GM10248 (cell line): ENCODE measurements around the gene NEGR1.

Experiments used
- CTCF ChIA-PET: fragments of 300-600 bp; sonication (Branson Sonifier 250); formaldehyde crosslinking; extraction: SDS; loops from one replicate; lab custom pipeline; 2021; ENCODE audit warnings: antibody characterized with exemption; lab: Yijun Ruan, JAX
- POLR2A ChIA-PET: fragments of 350-650 bp; sonication (Branson Sonifier 250); formaldehyde crosslinking; extraction: SDS; loops from one replicate; lab custom pipeline; 2020; ENCODE audit warnings: antibody characterized with exemption; lab: Yijun Ruan, JAX
- DNase-seq: peaks from one replicate; pipeline ENCODE4 v3.0.0; 2012; ENCODE audit errors: extremely low spot score
- TF ChIP-seq, protein P1 (sequence below): IDR thresholded peaks from 2 replicates; pipeline ENCODE4 v1.5.1; 2012; ENCODE audit warnings: mild to moderate bottlenecking, low read depth; ENCODE audit errors: extremely low read depth, missing control alignments, control extremely low read depth

The NEGR1 gene

DNA sequence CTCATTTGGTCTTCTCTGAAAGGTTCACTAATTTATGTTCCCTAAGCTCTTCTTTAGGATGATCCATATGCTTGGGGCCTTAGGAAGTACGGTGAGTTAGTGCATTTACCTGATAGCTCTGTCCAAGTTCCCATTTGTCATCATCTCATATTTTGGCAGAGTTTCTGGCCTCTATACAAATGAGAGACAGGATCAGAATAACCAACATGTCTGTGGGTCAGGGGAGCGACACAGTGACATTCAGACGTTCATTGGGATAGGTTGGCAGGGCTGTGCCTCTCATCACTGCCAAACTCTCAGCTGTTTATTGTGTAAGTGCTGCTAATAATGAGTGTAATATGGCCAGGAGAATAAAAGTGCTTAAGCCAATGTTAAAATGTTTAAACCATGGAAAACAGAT lies 640.4 kb downstream of the NEGR1 start:
- TF ChIP-seq, protein P1, sequence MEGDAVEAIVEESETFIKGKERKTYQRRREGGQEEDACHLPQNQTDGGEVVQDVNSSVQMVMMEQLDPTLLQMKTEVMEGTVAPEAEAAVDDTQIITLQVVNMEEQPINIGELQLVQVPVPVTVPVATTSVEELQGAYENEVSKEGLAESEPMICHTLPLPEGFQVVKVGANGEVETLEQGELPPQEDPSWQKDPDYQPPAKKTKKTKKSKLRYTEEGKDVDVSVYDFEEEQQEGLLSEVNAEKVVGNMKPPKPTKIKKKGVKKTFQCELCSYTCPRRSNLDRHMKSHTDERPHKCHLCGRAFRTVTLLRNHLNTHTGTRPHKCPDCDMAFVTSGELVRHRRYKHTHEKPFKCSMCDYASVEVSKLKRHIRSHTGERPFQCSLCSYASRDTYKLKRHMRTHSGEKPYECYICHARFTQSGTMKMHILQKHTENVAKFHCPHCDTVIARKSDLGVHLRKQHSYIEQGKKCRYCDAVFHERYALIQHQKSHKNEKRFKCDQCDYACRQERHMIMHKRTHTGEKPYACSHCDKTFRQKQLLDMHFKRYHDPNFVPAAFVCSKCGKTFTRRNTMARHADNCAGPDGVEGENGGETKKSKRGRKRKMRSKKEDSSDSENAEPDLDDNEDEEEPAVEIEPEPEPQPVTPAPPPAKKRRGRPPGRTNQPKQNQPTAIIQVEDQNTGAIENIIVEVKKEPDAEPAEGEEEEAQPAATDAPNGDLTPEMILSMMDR: no peak
- ChIA-PET POLR2A (no interaction called here), CTCF (interaction anchor here (2.6 kb wide), 1 partner anchor 8 kb away, joined by 10 read pairs; no protein-coding TSS in a partner anchor)
- no peak for DNase-seq

DNA sequence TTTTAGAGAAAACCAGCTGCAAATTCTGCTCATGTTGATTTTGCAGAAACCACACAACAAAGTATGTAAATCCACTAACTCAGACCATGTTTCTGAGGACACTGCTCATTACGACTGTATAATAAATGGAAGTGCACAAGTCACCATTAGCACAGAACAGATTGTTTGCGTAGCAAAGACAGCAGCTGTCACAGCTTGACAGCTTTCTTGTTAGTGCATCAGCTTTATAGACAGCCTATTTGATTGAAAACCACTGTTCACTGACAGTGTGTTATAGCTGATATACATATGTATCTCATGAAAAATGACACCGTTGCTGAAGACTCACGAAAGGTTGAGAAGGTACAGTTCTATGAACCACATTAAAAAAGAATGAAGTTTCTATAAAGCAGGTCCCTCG lies 641.3 kb downstream of the NEGR1 start:
- CTCF ChIA-PET: interaction anchor here (1.2 to 2.6 kb wide), 2 partner anchors 9 to 19 kb away, joined by 4 to 10 read pairs; no protein-coding TSS in a partner anchor
- no peak for DNase-seq
- TF ChIP-seq, protein P1: no peak
- POLR2A ChIA-PET: no interaction called here

DNA sequence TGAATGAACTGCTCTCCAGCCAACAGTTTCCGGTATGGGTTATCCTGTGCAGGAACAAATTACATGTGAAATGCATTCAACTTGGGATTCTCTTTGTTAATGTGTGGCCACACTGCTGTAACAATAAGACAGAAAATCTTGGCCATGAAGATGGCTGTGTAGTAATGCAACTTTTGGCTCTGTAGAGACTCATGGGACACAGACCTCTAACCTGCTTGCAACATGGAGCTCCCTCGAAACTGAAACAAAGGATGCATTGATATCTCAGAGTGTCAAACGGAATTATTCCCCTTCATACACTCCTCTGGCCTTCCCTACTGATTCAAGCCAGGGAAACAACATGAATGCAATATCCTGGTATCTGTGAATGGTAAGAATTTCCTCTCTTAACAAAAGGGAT lies 642.2 kb downstream of the NEGR1 start:
- ChIA-PET POLR2A (no interaction called here), CTCF (interaction anchor here (2.6 kb wide), 1 partner anchor 10 kb away, joined by 10 read pairs; no protein-coding TSS in a partner anchor)
- DNase-seq: no peak
- TF ChIP-seq, protein P1: no peak

DNA sequence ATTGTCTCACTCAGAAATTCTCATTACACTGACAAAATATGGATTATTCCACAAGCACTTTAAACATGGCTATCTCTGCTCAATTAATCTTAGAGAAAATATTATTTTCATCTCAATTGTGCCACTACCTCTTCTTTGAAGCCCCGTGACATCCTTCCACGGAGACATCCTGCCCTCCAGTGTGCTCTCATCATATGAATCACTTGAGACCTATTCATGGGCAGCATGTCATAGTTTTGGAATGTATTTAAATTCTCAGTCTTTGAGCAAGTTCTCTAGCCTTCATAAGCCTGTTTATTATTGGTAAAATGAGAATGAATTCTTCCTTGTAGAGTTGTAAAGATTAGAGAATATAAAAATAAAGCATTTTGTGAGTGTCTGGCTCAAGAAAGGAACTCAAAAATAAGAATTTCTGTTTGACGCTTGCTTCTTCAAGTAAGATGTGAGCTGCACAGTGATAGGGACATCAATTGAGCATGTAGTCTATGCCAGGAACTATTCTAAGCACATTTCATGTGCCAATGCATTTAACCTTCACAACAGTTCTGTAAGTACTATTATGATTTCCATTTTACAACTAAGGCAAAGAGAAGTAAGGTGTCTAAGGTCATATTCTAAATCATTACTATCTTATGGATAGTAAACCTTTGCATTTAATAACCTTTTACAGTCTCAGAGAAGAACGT lies 644.1 kb downstream of the NEGR1 start:
- no peak for DNase-seq
- TF ChIP-seq, protein P1: no peak
- ChIA-PET POLR2A (no interaction called here), CTCF (interaction anchor here (0.9 kb wide), 1 partner anchor 9 kb away, joined by 3 read pairs; no protein-coding TSS in a partner anchor)

DNA sequence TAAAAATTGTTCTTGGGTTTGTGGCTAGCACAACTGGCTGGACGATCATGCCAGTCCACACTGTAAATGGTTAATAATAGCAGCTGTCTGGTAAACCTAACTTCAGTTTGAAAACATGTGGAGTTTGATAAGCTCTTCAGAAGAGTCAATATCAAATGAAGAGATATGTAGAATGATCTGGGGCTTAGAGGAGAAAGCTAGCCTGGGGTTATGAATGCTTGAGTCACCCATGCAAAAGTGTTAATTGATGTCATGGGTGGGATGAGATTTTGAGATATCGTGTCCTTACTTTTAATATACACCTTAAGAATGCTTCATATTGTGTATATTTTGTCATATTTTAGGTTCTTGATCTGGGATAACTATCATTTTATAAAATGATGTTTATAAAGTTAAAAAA lies 646.8 kb downstream of the NEGR1 start:
- CTCF ChIA-PET: no interaction called here
- TF ChIP-seq, protein P1: no peak
- POLR2A ChIA-PET: no interaction called here
- no peak for DNase-seq

DNA sequence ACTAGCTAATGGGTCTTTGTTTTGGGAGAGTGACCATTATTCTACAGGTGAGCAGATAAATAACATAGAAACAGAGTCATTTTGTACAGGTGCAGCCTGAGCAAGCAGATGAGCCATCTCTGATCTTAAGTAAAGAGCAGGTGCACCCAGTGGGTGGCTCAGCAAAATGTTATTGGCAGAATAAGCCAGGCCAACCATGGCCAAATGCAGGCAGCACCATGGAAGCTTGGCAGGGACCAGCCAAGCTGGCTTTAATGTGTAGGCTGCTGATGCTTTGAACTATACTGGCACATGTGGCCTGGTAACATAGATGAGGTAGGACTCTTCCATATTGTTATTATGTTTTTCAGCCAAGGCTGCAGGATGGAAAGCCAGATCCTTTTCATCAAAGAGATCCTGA lies 648.2 kb downstream of the NEGR1 start:
- no peak for DNase-seq
- ChIA-PET CTCF (interaction anchor here (1.0 kb wide), 1 partner anchor 17 kb away, joined by 4 read pairs; no protein-coding TSS in a partner anchor), POLR2A (no interaction called here)
- TF ChIP-seq, protein P1: no peak
